Fibroblast of upper back skin (primary cell): ENCODE results near the gene POLR2L.
A peak's percentile ranks its signal among the peaks of the same experiment; 100 is the strongest.

Experiments used
- DNase-seq: peaks from one replicate; pipeline ENCODE4 v3.0.0-alpha.2; 2013

Gene POLR2L

GRCh38 chr11:868394-868793 is 26.1 kb upstream of the POLR2L start:
- DNase-seq, result no peak

- no peak for DNase-seq
Observed at GRCh38 chr11:867856-868358, 25.6 kb upstream of the POLR2L start.

- DNase-seq, result no peak
Observed at GRCh38 chr11:866481-866880, 24.2 kb upstream of the POLR2L start.

- no peak for DNase-seq
Observed at GRCh38 chr11:865462-866430, 23.4 kb upstream of the POLR2L start.

GRCh38 chr11:864898-865297 is 22.6 kb upstream of the POLR2L start:
- DNase-seq, result no peak

- DNase-seq, result no peak
Observed at GRCh38 chr11:863910-864827, 21.8 kb upstream of the POLR2L start.

- DNase-seq, result peak; percentile 37
Observed at GRCh38 chr11:863023-863909, 20.9 kb upstream of the POLR2L start.

GRCh38 chr11:862696-863022 is 20.3 kb upstream of the POLR2L start:
- no peak for DNase-seq

- no peak for DNase-seq
Observed at GRCh38 chr11:862081-862661, 19.8 kb upstream of the POLR2L start.

- no peak for DNase-seq
Observed at GRCh38 chr11:861105-861479, 18.8 kb upstream of the POLR2L start.

GRCh38 chr11:860234-861104 is 18.1 kb upstream of the POLR2L start:
- DNase-seq, result no peak

GRCh38 chr11:859394-860131 is 17.2 kb upstream of the POLR2L start:
- peak; percentile 82 for DNase-seq

GRCh38 chr11:858762-859339 is 16.5 kb upstream of the POLR2L start:
- no peak for DNase-seq

- DNase-seq, result no peak
Observed at GRCh38 chr11:858053-858761, 15.9 kb upstream of the POLR2L start.

GRCh38 chr11:856397-856796 is 14.1 kb upstream of the POLR2L start:
- DNase-seq, result no peak

- no peak for DNase-seq
Observed at GRCh38 chr11:855796-856195, 13.5 kb upstream of the POLR2L start.

GRCh38 chr11:855330-855674 is 13.0 kb upstream of the POLR2L start:
- DNase-seq, result no peak

GRCh38 chr11:854601-855329 is 12.4 kb upstream of the POLR2L start:
- DNase-seq, result no peak
